OCI-LY3 (cell line): ENCODE results near the gene CABP7.

ENCODE experiments used
- EZH2phosphoT487 ChIP-seq: fragments of 200-600 bp; shearing (Covaris generic); IDR thresholded peaks from 2 replicates; pipeline ENCODE4 v1.6.1; 2018; ENCODE audit warnings: antibody characterized with exemption, mixed run types, low read depth
- TF ChIP-seq, protein P1 (sequence below): fragments of 200-600, 300-600 bp; sonication (generic); IDR thresholded peaks from 2 replicates; pipeline ENCODE4 v1.5.1; 2014; ENCODE audit warnings: antibody characterized with exemption, low read length, low read depth

DNA sequence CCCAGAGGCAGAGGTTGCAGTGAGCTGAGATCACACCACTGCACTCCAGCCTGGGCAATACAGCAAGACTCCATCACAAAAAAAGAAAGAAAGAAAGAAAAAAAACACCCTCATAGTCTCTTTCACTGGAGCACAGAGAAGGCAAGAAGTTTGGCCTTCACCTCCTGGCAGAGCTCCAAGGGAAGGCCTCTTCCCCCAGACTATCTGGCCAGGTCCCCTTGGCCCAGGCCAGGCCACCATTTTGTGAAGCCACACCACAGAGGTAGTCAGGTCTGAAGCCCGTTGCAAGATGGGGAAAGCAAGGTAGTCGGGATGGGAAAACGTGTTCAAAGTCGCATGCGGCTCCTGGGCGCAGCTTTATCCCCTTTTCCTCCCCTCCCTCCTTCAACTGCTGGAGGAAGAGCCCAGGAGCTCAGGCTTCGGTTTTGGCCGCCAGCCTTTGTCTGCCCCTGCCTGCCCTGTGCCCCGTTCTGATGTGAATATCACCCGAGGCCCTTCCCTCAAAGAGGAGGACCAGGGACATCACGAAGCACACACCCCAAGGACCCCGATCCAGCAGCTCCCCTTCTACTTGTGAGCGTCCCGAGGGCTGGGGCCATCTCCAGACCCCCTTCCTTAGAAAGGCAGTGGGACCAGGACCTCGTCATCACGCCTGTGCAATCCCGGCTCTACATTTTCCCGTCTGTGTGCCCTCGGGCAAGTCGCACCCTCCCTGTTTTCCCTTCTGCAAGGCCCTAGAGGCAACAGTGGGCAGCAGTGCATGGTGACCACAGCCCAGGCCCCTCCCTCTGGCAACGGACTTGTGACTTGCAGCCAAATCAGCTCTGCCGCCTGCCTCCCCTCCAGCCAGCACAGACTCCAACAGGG is 17.7 kb downstream of the CABP7 start:
- TF ChIP-seq, protein P1, sequence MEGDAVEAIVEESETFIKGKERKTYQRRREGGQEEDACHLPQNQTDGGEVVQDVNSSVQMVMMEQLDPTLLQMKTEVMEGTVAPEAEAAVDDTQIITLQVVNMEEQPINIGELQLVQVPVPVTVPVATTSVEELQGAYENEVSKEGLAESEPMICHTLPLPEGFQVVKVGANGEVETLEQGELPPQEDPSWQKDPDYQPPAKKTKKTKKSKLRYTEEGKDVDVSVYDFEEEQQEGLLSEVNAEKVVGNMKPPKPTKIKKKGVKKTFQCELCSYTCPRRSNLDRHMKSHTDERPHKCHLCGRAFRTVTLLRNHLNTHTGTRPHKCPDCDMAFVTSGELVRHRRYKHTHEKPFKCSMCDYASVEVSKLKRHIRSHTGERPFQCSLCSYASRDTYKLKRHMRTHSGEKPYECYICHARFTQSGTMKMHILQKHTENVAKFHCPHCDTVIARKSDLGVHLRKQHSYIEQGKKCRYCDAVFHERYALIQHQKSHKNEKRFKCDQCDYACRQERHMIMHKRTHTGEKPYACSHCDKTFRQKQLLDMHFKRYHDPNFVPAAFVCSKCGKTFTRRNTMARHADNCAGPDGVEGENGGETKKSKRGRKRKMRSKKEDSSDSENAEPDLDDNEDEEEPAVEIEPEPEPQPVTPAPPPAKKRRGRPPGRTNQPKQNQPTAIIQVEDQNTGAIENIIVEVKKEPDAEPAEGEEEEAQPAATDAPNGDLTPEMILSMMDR = no peak
- no peak for TF ChIP-seq EZH2phosphoT487
